ENCODE measurements around the gene PLXNB1. TPM values are rescaled to one million over a fixed set of nuclear protein-coding genes. Genes with fewer than 3 reads are reported as not detected.

Gene PLXNB1
- total RNA-seq, 1 experiment from 2014 or later: 149 TPM

DNA sequence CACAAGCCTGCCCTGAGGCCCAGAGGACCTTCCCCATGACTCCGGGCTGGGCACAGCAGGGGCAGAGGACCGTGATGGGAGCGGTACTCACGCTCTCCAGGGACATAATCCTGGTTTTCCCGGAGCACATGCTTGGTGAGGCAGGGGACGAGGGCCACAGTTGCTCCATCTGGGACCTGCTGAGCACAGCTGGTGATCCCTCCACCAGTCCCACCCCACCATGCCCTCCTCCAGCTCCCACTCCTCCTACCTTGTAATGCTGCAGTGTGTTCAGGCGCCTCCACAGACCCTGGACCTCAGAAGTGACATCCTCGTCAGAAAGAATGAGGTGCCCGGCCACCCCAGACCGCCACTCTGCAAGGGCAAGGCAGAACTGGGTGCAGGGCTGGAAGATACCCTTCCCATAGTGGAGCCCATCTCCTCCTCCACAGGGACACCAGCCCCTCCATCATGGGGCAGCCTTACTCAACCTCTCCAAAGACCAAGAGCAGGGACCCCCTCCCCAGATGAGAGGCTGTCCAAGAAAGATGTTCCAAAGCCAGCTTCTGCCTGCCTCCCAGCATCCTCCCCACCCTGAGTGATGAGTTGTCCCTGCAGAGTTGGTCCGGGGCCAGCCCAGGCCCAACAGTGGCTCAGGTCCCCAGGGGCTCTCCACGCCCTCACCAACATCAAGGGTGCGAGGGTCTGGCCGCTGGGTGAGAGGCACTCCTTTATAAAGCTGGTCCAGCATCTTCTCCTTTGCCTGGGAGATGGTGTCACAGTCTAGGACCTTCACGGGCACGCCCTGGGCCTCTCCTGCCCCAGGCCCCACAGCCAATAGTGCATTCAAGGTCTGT is 19.5 kb downstream of the PLXNB1 start:
- Mint-ChIP-seq H3K4me1 (ENCODE audit: low read depth, unreplicated experiment) (peaks cover 5% of the 10 kb centered on the region), H3K36me3 (ENCODE audit: insufficient read depth, unreplicated experiment) (peaks cover 89% of the 10 kb centered on the region), H3K4me3 (ENCODE audit: unreplicated experiment) (no peak overlapping the region), H3K27ac (ENCODE audit: unreplicated experiment) (no peak overlapping the region), H3K9me3 (ENCODE audit: unreplicated experiment) (no peaks in the 10 kb centered on the region), H3K27me3 (ENCODE audit: insufficient read depth, unreplicated experiment) (no peaks in the 10 kb centered on the region)
- CTCF ChIA-PET: interaction anchor here (1.2 to 12.8 kb wide), 2 partner anchors 9 to 24 kb away, joined by 3 to 405 read pairs; no protein-coding TSS in a partner anchor
- Histone ChIP-seq H3K4me1 (no peaks in the 10 kb centered on the region), H3K9me3 (no peaks in the 10 kb centered on the region), H3K4me3 (ENCODE audit: low read depth, low read length) (no peak overlapping the region), H3K36me3 (ENCODE audit: control insufficient read depth, insufficient read depth, low read length) (peaks cover 21% of the 10 kb centered on the region), H3K27me3 (replicated peaks; ENCODE audit: control insufficient read depth, insufficient read depth, low read length) (no peaks in the 10 kb centered on the region)
- BruUV-seq (replicated peaks): no TSS peak
- intact Hi-C loops (cut with micrococcal nuclease; ENCODE audit: unreplicated experiment): no loop called here
- peak in 1 of 2 experiments; percentile 26 for DNase-seq
- TF ChIP-seq, protein P1, sequence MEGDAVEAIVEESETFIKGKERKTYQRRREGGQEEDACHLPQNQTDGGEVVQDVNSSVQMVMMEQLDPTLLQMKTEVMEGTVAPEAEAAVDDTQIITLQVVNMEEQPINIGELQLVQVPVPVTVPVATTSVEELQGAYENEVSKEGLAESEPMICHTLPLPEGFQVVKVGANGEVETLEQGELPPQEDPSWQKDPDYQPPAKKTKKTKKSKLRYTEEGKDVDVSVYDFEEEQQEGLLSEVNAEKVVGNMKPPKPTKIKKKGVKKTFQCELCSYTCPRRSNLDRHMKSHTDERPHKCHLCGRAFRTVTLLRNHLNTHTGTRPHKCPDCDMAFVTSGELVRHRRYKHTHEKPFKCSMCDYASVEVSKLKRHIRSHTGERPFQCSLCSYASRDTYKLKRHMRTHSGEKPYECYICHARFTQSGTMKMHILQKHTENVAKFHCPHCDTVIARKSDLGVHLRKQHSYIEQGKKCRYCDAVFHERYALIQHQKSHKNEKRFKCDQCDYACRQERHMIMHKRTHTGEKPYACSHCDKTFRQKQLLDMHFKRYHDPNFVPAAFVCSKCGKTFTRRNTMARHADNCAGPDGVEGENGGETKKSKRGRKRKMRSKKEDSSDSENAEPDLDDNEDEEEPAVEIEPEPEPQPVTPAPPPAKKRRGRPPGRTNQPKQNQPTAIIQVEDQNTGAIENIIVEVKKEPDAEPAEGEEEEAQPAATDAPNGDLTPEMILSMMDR (IDR thresholded peaks at IDR 0.05; ENCODE audit: insufficient read depth in 1 of 2, low read depth in 1 of 2, low read length in 1 of 2, severe bottlenecking in 1 of 2, unreplicated experiment in 1 of 2): no peak
- POLR2A ChIA-PET: interaction anchor here (0.6 kb wide), 1 partner anchor 68 kb away, joined by 5 read pairs; no protein-coding TSS in a partner anchor

DNA sequence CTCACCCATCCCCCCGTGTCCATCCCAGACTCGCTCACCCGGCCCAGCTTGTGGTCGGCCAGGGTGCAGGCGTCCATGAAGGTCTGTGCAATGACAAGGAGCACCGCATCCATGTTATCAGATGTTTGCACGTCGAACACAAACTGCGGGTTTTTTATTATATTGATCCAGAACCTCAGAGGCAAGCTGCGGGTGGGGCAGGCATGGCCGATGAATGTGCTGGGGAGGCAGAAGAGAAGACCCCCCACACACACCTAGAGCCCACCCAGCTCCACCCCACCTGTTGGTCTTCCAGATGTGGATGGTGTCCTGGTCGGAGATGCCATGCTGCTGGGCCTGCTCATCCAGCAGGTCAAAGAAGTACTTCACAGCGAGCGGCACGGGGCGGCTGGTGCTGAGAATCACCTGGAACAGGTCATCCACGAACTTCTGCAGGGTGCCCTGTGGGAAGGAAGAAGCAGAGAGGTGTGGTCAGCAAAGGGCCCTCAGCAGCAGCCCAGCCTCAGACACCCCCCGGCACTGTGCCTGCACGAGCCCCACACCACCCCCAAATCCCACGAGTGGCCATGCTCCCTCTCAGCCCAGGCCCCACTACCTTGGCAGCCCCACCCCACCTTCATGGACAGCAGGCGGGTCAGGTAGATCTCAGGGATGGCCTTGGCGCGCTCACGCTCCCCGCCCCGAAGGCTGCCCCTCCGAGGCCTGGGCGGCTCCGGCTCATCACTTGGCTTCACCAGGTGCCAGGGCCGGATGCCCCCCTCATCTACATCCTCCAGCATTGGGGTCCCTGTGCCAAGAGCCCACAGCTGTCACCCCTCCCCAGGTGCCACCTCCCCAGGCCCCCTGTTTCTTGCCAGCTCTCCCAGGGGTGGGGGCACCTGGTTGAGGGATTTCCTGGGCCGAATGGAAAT is 20.3 kb downstream of the PLXNB1 start:
- Mint-ChIP-seq H3K4me1 (ENCODE audit: low read depth, unreplicated experiment) (peaks cover 5% of the 10 kb centered on the region), H3K27me3 (ENCODE audit: insufficient read depth, unreplicated experiment) (no peaks in the 10 kb centered on the region), H3K27ac (ENCODE audit: unreplicated experiment) (no peak overlapping the region), H3K36me3 (ENCODE audit: insufficient read depth, unreplicated experiment) (peaks cover 83% of the 10 kb centered on the region), H3K4me3 (ENCODE audit: unreplicated experiment) (no peak overlapping the region), H3K9me3 (ENCODE audit: unreplicated experiment) (no peaks in the 10 kb centered on the region)
- TF ChIP-seq, protein P1 (IDR thresholded peaks at IDR 0.05; ENCODE audit: insufficient read depth in 1 of 2, low read depth in 1 of 2, low read length in 1 of 2, severe bottlenecking in 1 of 2, unreplicated experiment in 1 of 2): no peak
- BruUV-seq (replicated peaks): no TSS peak
- no peaks in the 10 kb centered on the region for H3K9me3 ChIP-seq
- H3K4me3 ChIP-seq (ENCODE audit: low read depth, low read length): no peak overlapping the region
- no peaks in the 10 kb centered on the region for H3K27me3 ChIP-seq (replicated peaks; ENCODE audit: control insufficient read depth, insufficient read depth, low read length)
- H3K4me1 ChIP-seq: no peaks in the 10 kb centered on the region
- CTCF ChIA-PET: interaction anchor here (1.2 to 12.8 kb wide), 3 partner anchors 8 to 215 kb away, joined by 3 to 405 read pairs (median 4); no protein-coding TSS in a partner anchor
- intact Hi-C loops (cut with micrococcal nuclease; ENCODE audit: unreplicated experiment): no loop called here
- peaks cover 17% of the 10 kb centered on the region for H3K36me3 ChIP-seq (ENCODE audit: control insufficient read depth, insufficient read depth, low read length)
- DNase-seq: peak in 1 of 2 experiments; percentile 26
- POLR2A ChIA-PET: interaction anchor here (0.6 to 1.5 kb wide), 2 partner anchors 30 to 68 kb away, joined by 5 read pairs; partner anchors contain the start of genes CCDC51 and TMA7

DNA sequence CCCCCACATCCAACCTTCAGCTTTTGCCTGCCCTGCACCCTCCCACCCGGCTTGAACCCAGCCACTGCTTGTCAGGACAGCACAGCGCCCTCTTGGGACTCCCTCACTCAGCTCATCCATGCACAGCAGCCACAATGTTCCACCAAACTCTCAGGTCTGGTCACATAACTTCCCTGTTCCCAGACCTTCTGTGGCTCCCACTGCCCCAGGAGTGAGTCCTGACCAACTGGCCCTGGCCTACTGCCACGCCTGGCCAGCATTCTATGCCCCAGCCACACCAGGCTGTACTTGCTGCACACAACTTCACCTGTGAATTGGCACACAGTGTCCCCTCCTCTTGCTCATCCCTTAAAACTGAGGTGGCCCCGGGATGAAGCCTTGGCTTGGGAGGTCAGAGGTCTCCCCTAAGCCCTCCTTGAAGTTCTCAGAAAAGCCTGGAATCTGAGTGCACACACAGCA is 21.0 kb downstream of the PLXNB1 start:
- Histone ChIP-seq H3K36me3 (ENCODE audit: control insufficient read depth, insufficient read depth, low read length) (peaks cover 15% of the 10 kb centered on the region), H3K9me3 (no peaks in the 10 kb centered on the region), H3K27me3 (replicated peaks; ENCODE audit: control insufficient read depth, insufficient read depth, low read length) (no peaks in the 10 kb centered on the region), H3K4me1 (no peaks in the 10 kb centered on the region), H3K4me3 (ENCODE audit: low read depth, low read length) (no peak overlapping the region)
- Mint-ChIP-seq H3K4me3 (ENCODE audit: unreplicated experiment) (no peak overlapping the region), H3K36me3 (ENCODE audit: insufficient read depth, unreplicated experiment) (peaks cover 83% of the 10 kb centered on the region), H3K27ac (ENCODE audit: unreplicated experiment) (no peak overlapping the region), H3K4me1 (ENCODE audit: low read depth, unreplicated experiment) (peaks cover 5% of the 10 kb centered on the region), H3K9me3 (ENCODE audit: unreplicated experiment) (no peaks in the 10 kb centered on the region), H3K27me3 (ENCODE audit: insufficient read depth, unreplicated experiment) (no peaks in the 10 kb centered on the region)
- ChIA-PET CTCF (interaction anchor here (0.8 to 12.8 kb wide), 3 partner anchors 26 to 214 kb away, joined by 3 to 405 read pairs (median 4); no protein-coding TSS in a partner anchor), POLR2A (interaction anchor here (1.5 to 2.2 kb wide), 2 partner anchors 27 to 31 kb away, joined by 5 to 7 read pairs; partner anchors contain the start of genes CCDC51 and TMA7)
- TF ChIP-seq, protein P1 (IDR thresholded peaks at IDR 0.05; ENCODE audit: insufficient read depth in 1 of 2, low read depth in 1 of 2, low read length in 1 of 2, severe bottlenecking in 1 of 2, unreplicated experiment in 1 of 2): no peak
- peak; percentile 1 to 31 for DNase-seq
- BruUV-seq (replicated peaks): no TSS peak
- intact Hi-C loops (cut with micrococcal nuclease; ENCODE audit: unreplicated experiment): no loop called here
